ENCODE measurements around the gene SLC35E3.

SLC35E3 gene

GRCh38 chr12:68771223-68771925, 25.4 kb downstream of the SLC35E3 start:
- DNase-seq (ENCODE audit: insufficient read length), result no peak
- no peak for FAIRE-seq
- no peak for TF ChIP-seq TAF1 (IDR thresholded peaks at IDR 0.05; ENCODE audit: borderline replicate concordance, low read depth, low read length)
- TF ChIP-seq POLR2A (IDR thresholded peaks at IDR 0.05; ENCODE audit: low read depth, low read length), result no peak
- TF ChIP-seq POLR2AphosphoS5 (IDR thresholded peaks at IDR 0.05; ENCODE audit: low read depth, low read length), result no peak

DNA sequence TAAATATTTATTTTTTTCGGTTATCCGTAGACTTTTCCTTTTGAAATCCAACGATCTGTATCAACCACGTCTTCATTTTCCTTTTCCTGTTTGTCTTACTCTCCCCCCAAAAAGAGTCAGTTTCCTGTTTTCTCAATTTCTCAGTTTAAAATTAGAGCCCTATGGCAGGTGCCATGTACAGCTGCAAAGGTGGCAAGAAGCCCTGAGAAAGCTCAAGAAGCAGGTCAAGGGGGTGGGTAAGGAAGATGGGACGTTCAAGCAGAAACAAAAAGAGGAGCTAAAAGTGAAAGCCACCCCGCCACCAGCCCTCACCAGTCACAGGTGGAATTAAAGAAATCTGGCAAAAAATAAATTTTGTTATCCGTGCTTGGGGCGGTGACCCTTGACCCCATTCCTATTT, 26.7 kb downstream of the SLC35E3 start:
- no peak for DNase-seq (ENCODE audit: insufficient read length)
- FAIRE-seq, result no peak
- TF ChIP-seq POLR2A (IDR thresholded peaks at IDR 0.05; ENCODE audit: low read depth, low read length) (no peak), POLR2AphosphoS5 (IDR thresholded peaks at IDR 0.05; ENCODE audit: low read depth, low read length) (no peak), TAF1 (IDR thresholded peaks at IDR 0.05; ENCODE audit: borderline replicate concordance, low read depth, low read length) (no peak)

GRCh38 chr12:68773582-68773981, 27.6 kb downstream of the SLC35E3 start:
- no peak for TF ChIP-seq POLR2A (IDR thresholded peaks at IDR 0.05; ENCODE audit: low read depth, low read length)
- no peak for TF ChIP-seq TAF1 (IDR thresholded peaks at IDR 0.05; ENCODE audit: borderline replicate concordance, low read depth, low read length)
- TF ChIP-seq POLR2AphosphoS5 (IDR thresholded peaks at IDR 0.05; ENCODE audit: low read depth, low read length), result no peak
- DNase-seq (ENCODE audit: insufficient read length), result no peak
- FAIRE-seq, result no peak

GRCh38 chr12:68775121-68775630, 29.2 kb downstream of the SLC35E3 start:
- no peak for DNase-seq (ENCODE audit: insufficient read length)
- TF ChIP-seq POLR2A (IDR thresholded peaks at IDR 0.05; ENCODE audit: low read depth, low read length) (no peak), TAF1 (IDR thresholded peaks at IDR 0.05; ENCODE audit: borderline replicate concordance, low read depth, low read length) (no peak), POLR2AphosphoS5 (IDR thresholded peaks at IDR 0.05; ENCODE audit: low read depth, low read length) (no peak)
- FAIRE-seq, result no peak

- no peak for DNase-seq (ENCODE audit: insufficient read length)
- FAIRE-seq, result no peak
Measured at GRCh38 chr12:68776976-68777610, 31.1 kb downstream of the SLC35E3 start.

DNA sequence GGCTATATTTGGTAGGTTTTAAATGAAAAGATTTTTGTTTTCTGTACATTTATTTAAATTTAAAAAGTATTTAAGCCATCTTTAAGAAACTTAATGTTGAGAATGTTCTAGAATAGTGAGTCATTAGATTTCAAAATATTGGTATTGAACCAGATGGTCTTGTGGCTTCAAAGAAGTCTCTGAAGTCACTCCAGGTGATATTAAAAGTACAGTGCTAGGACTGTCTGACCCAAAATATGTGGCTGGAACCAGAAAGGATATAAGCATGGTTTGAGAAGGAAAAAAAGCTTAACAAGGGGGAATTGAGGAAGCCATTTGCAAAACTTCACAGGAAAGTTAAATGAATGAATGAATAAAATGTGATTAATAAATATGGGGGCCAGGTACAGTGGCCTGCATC, 33.3 kb downstream of the SLC35E3 start:
- TF ChIP-seq POLR2AphosphoS5 (IDR thresholded peaks at IDR 0.05; ENCODE audit: low read depth, low read length), result no peak
- no peak for TF ChIP-seq TAF1 (IDR thresholded peaks at IDR 0.05; ENCODE audit: borderline replicate concordance, low read depth, low read length)
- TF ChIP-seq POLR2A (IDR thresholded peaks at IDR 0.05; ENCODE audit: low read depth, low read length), result no peak
- DNase-seq (ENCODE audit: insufficient read length) (no peak), FAIRE-seq (no peak)

More at GRCh38 chr12:68776976-68777610, 31.1 kb downstream of the SLC35E3 start:
- TF ChIP-seq TAF1 (IDR thresholded peaks at IDR 0.05; ENCODE audit: borderline replicate concordance, low read depth, low read length), result no peak
- TF ChIP-seq POLR2A (IDR thresholded peaks at IDR 0.05; ENCODE audit: low read depth, low read length), result no peak
- no peak for TF ChIP-seq POLR2AphosphoS5 (IDR thresholded peaks at IDR 0.05; ENCODE audit: low read depth, low read length)

- DNase-seq (ENCODE audit: insufficient read length) (no peak), FAIRE-seq (no peak)
- TF ChIP-seq POLR2AphosphoS5 (IDR thresholded peaks at IDR 0.05; ENCODE audit: low read depth, low read length), result no peak
- TF ChIP-seq TAF1 (IDR thresholded peaks at IDR 0.05; ENCODE audit: borderline replicate concordance, low read depth, low read length), result no peak
- TF ChIP-seq POLR2A (IDR thresholded peaks at IDR 0.05; ENCODE audit: low read depth, low read length), result no peak
Measured at GRCh38 chr12:68780731-68781130, 34.8 kb downstream of the SLC35E3 start.

DNA sequence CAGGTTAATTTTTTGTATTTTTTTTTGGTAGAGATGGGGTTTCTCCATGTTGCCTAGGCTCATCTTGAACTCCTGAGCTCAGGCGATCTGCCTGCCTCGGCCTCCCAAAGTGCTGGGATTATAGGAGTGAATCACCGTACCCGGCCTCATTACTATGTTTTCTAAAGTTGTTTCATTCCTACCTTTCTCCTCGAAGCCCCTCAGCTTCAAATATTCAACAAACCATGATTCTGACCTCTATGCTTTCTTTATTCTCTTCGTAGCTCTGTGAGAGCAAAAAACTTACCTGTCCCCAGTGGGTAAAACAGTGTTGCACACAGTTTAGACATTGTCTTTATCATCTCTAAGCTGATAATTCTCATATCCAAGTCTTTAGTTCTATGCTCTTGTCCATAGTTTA, 35.8 kb downstream of the SLC35E3 start:
- TF ChIP-seq TAF1 (IDR thresholded peaks at IDR 0.05; ENCODE audit: borderline replicate concordance, low read depth, low read length), result no peak
- TF ChIP-seq POLR2AphosphoS5 (IDR thresholded peaks at IDR 0.05; ENCODE audit: low read depth, low read length), result no peak
- TF ChIP-seq POLR2A (IDR thresholded peaks at IDR 0.05; ENCODE audit: low read depth, low read length), result no peak
- FAIRE-seq (no peak), DNase-seq (ENCODE audit: insufficient read length) (no peak)

DNA sequence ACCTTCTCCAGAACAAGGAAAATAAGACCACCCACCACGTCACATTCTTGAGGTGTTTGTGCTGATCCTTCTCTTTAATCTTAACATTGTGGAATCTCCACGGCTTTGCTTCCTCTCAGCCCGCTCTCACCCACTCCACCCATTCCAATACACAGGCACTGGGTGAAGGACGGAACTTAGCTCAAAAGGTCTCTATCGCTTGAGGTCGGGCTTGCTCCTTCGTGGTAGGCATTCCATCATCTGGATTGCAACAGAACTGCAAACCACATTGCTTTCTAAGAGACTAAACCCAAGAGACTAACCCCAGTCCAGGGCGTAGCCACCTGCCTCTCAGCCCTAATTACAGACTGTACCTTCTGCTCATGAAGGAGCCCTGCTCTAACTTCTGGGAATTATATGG, 38.0 kb downstream of the SLC35E3 start:
- FAIRE-seq (no peak), DNase-seq (ENCODE audit: insufficient read length) (no peak)
- TF ChIP-seq TAF1 (IDR thresholded peaks at IDR 0.05; ENCODE audit: borderline replicate concordance, low read depth, low read length), result no peak
- TF ChIP-seq POLR2AphosphoS5 (IDR thresholded peaks at IDR 0.05; ENCODE audit: low read depth, low read length), result no peak
- no peak for TF ChIP-seq POLR2A (IDR thresholded peaks at IDR 0.05; ENCODE audit: low read depth, low read length)

DNA sequence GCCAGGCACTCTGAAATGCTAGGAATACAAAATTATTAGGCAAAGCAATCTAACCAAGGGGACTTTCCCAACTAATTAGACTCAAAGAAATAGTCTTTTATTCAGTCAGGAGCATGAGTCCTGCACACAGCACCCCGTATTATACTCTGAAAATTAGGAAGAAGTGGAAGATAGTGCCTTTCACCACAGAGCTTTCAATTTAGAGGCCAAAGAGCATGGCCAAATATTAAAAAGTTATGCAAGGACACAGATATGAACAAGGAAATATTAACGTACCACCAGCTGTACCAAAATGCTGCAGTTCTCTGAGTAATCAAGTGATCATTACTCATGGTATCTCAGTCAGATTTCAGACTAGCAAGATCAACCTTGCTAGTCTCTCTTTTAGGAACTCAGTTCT, 39.4 kb downstream of the SLC35E3 start:
- TF ChIP-seq POLR2AphosphoS5 (IDR thresholded peaks at IDR 0.05; ENCODE audit: low read depth, low read length) (no peak), TAF1 (IDR thresholded peaks at IDR 0.05; ENCODE audit: borderline replicate concordance, low read depth, low read length) (no peak), POLR2A (IDR thresholded peaks at IDR 0.05; ENCODE audit: low read depth, low read length) (no peak)
- DNase-seq (ENCODE audit: insufficient read length) (no peak), FAIRE-seq (no peak)

DNA sequence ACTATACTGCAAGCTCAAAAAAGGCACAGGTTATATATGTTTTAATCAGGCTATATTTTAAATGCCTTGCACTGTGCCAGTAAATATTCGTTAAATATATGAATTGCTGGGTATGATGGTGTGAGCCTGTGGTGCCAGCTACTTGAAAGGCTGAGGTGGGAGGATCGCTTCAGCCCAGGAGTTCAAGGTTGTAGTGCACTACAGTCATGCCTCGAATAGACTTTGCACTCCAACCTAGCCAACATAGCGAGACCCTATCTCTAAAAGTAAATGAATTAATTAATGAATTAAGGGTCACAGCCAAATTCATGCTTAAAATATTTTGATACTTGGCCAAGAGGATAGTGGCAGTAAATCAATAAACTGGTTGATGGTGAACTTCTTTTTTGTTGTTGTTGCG, 39.8 kb downstream of the SLC35E3 start:
- TF ChIP-seq POLR2A (IDR thresholded peaks at IDR 0.05; ENCODE audit: low read depth, low read length) (no peak), TAF1 (IDR thresholded peaks at IDR 0.05; ENCODE audit: borderline replicate concordance, low read depth, low read length) (no peak), POLR2AphosphoS5 (IDR thresholded peaks at IDR 0.05; ENCODE audit: low read depth, low read length) (no peak)
- no peak for DNase-seq (ENCODE audit: insufficient read length)
- no peak for FAIRE-seq

DNA sequence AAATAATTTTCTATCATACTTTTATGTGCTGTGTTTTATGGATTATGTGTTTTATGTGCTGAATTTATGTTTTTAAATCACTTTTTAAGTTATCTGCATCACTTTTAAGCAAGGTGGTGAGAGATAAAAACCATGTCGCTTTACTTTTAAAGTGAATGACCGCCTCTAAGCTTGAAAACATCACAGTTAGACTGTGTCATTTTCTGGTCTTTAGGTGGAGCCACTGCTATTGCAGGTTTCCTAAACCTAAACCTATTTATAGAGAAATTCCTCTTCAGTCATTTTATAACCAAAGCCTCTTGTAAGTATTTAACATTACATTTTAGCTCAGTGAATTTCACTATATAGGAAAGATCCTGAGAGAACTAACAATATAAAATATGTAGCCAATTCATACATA, 41.0 kb downstream of the SLC35E3 start:
- no peak for FAIRE-seq
- DNase-seq (ENCODE audit: insufficient read length), result no peak
- TF ChIP-seq TAF1 (IDR thresholded peaks at IDR 0.05; ENCODE audit: borderline replicate concordance, low read depth, low read length), result no peak
- TF ChIP-seq POLR2AphosphoS5 (IDR thresholded peaks at IDR 0.05; ENCODE audit: low read depth, low read length), result no peak
- TF ChIP-seq POLR2A (IDR thresholded peaks at IDR 0.05; ENCODE audit: low read depth, low read length), result no peak

Data from GM12892 (cell line).